K562 (cell line): Measurements from ENCODE around the gene PCDH12. TPM values are rescaled to one million over a fixed set of nuclear protein-coding genes. Genes with fewer than 3 reads are reported as not detected.

Source experiments
- ATAC-seq: fragments of 200-7000 bp; cut with Tn5 transposase; 3 replicates; pipeline ENCODE4 v1.9.1; 2020; ENCODE audit warnings: moderate library complexity
- BruUV-seq: library from RNA; stranded (reverse); fragments of 400-500 nt; replicated peaks from 2 replicates; lab custom pipeline; 2021; lab: Mats Ljungman, UMichigan
- CTCF ChIA-PET: fragments of 300-600 bp; formaldehyde crosslinking; extraction: SDS; loops from one replicate; lab custom pipeline; 2021; ENCODE audit warnings: low intra/inter-chr PET ratio; lab: Yijun Ruan, JAX
- POLR2A ChIA-PET: fragments of 300-600, 350-650 bp; sonication (Branson Sonifier 250); formaldehyde crosslinking; extraction: SDS; loops from one replicate; lab custom pipeline; 2021; ENCODE audit warnings: antibody characterized with exemption, inconsistent platforms; lab: Yijun Ruan, JAX
- DNase-seq, 4 experiments: peaks; one replicate each; pipeline versions ENCODE4 v3.0.0 to v3.0.0-alpha.2; 2011 to 2018; ENCODE audit warnings: low spot score in 3 of 4, mixed read lengths in 3 of 4; ENCODE audit errors: extremely low read depth in 1 of 4
- FAIRE-seq: peaks from 2 replicates; lab custom pipeline; 2011; peaks lifted over from hg19 to GRCh38; lab: Jason Lieb, UNC
- H2AFZ ChIP-seq: 2 replicates; pipeline ENCODE4 v1.6.0; 2011; ENCODE audit warnings: low read depth, low read length, control low read depth, inconsistent platforms
- H3K27ac ChIP-seq: fragments of 200-600 bp; 3 replicates; pipeline ENCODE4 v1.8.0; 2011; ENCODE audit warnings: low read depth, mild to moderate bottlenecking, control low read depth, inconsistent platforms, low read length, moderate library complexity, mixed read lengths; ENCODE audit errors: extremely low read depth
- H3K27me3 ChIP-seq, 2 experiments: fragments of 300-600 bp in 1 of 2; 2 replicates in 1 of 2; 3 replicates in 1 of 2; pipeline versions ENCODE4 v1.6.0 to v1.8.0; 2011; ENCODE audit warnings: inconsistent platforms in 2 of 2, low read length in 2 of 2, mild to moderate bottlenecking in 1 of 2, mixed read lengths in 1 of 2, moderate library complexity in 1 of 2; ENCODE audit not compliant: control insufficient read depth in 2 of 2, insufficient read depth in 2 of 2
- H3K36me3 ChIP-seq: fragments of 300-600 bp; 3 replicates; pipeline ENCODE4 v1.8.0; 2011; ENCODE audit warnings: mild to moderate bottlenecking, low read length, inconsistent platforms; ENCODE audit not compliant: control insufficient read depth, insufficient read depth
- H3K4me1 ChIP-seq, 2 experiments: fragments of 200-600 bp in 1 of 2; replicated peaks in 1 of 2; 2 replicates in 1 of 2; 3 replicates in 1 of 2; pipeline versions ENCODE4 v1.5.1 to v1.8.0; 2011; ENCODE audit warnings: inconsistent platforms in 2 of 2, low read length in 2 of 2, mild to moderate bottlenecking in 1 of 2, mixed read lengths in 1 of 2, moderate library complexity in 1 of 2; ENCODE audit not compliant: control insufficient read depth in 2 of 2, insufficient read depth in 2 of 2
- H3K4me2 ChIP-seq: 2 replicates; pipeline ENCODE4 v1.6.1; 2011; ENCODE audit warnings: low read length, control low read depth, inconsistent platforms, mixed read lengths; ENCODE audit not compliant: insufficient read depth
- H3K4me3 ChIP-seq: fragments of 200-600 bp; sonication (generic), shearing (Covaris generic); 2 replicates; pipeline ENCODE4 v1.5.1; 2016; ENCODE audit warnings: control low read depth, inconsistent platforms
- H3K79me2 ChIP-seq: fragments of 200-600 bp; 3 replicates; pipeline ENCODE4 v1.8.0; 2011; ENCODE audit warnings: low read length, inconsistent platforms; ENCODE audit not compliant: control insufficient read depth, insufficient read depth
- H3K9ac ChIP-seq, 2 experiments: 2 replicates each; pipeline versions ENCODE4 v1.6.0 to v1.6.1; 2011; ENCODE audit warnings: low read depth in 2 of 2, low read length in 2 of 2, control low read depth in 1 of 2, inconsistent platforms in 1 of 2, mild to moderate bottlenecking in 1 of 2, mixed read lengths in 1 of 2; ENCODE audit not compliant: insufficient read depth in 1 of 2
- H3K9me1 ChIP-seq: one replicate; pipeline ENCODE4 v1.6.0; 2011; ENCODE audit warnings: inconsistent platforms, mild to moderate bottlenecking, low read length, moderate library complexity; ENCODE audit not compliant: control insufficient read depth, insufficient read depth
- H3K9me3 ChIP-seq: replicated peaks from 2 replicates; pipeline ENCODE4 v1.5.1; 2011; ENCODE audit warnings: low read depth, low read length, inconsistent platforms; ENCODE audit not compliant: control insufficient read depth, insufficient read depth
- H4K20me1 ChIP-seq: replicated peaks from 2 replicates; pipeline ENCODE4 v1.6.1; 2011; ENCODE audit warnings: low read length, inconsistent platforms, mixed read lengths; ENCODE audit not compliant: control insufficient read depth, insufficient read depth
- ELF4 ChIP-seq: fragments of 450-650 bp; formaldehyde crosslinking; IDR thresholded peaks from 2 replicates; pipeline ENCODE4 v1.4.0; 2022; ENCODE audit warnings: missing genetic modification characterization
- GMEB1 ChIP-seq: fragments of 250-450 bp; sonication (Bioruptor Pico); IDR thresholded peaks from 2 replicates; pipeline ENCODE4 v1.4.0; 2020; ENCODE audit warnings: mild to moderate bottlenecking
- JUNB ChIP-seq: fragments of 450-650 bp; formaldehyde crosslinking; conservative IDR thresholded peaks from 2 replicates; pipeline ENCODE4 v1.4.0; 2020; ENCODE audit warnings: mild to moderate bottlenecking
- POLR2H ChIP-seq: IDR thresholded peaks from 2 replicates; pipeline ENCODE4 v1.6.1; 2016; ENCODE audit warnings: missing genetic modification characterization, low read depth, mild to moderate bottlenecking, control low read depth, missing compliant biosample characterization, moderate library complexity
- RAD51 ChIP-seq: fragments of 450-650 bp; IDR thresholded peaks from 2 replicates; pipeline ENCODE4 v1.7.1; 2016; ENCODE audit warnings: low read depth, mild to moderate bottlenecking, borderline replicate concordance
- RBM25 ChIP-seq: fragments of 200-400 bp; formaldehyde crosslinking; IDR thresholded peaks from 2 replicates; pipeline ENCODE4 v1.6.1; 2018; ENCODE audit warnings: low read length, low read depth, moderate library complexity; ENCODE audit not compliant: severe bottlenecking
- SIN3B ChIP-seq: fragments of 450-650 bp; IDR thresholded peaks from 2 replicates; pipeline ENCODE4 v1.6.1; 2017; ENCODE audit warnings: low read depth, mild to moderate bottlenecking, moderate library complexity
- SMARCB1 ChIP-seq: IDR thresholded peaks from 2 replicates; pipeline ENCODE4 v1.6.1; 2011; ENCODE audit warnings: improper control_type of control experiment, low read depth; ENCODE audit not compliant: insufficient read length
- SNRNP70 ChIP-seq: fragments of 200-400 bp; formaldehyde crosslinking; optimal IDR thresholded peaks from 2 replicates; pipeline ENCODE3; 2017; ENCODE audit warnings: low read depth, low read length
- SRSF3 ChIP-seq: fragments of 200-400 bp; formaldehyde crosslinking; IDR thresholded peaks from 2 replicates; pipeline ENCODE4 v1.6.1; 2016; ENCODE audit warnings: mild to moderate bottlenecking, low read length, moderate library complexity; ENCODE audit not compliant: insufficient read depth
- ZNF174 ChIP-seq: fragments of 250-450 bp; sonication (Bioruptor Pico); IDR thresholded peaks from 2 replicates; pipeline ENCODE4 v1.4.0; 2020; ENCODE audit warnings: mild to moderate bottlenecking
- in situ Hi-C: fragments of 300-500 bp; cut with MboI; formaldehyde crosslinking; loops from 4 replicates; pipeline ENCODE4 v1.15.0; 2018; ENCODE audit warnings: inconsistent platforms, mixed read lengths
- intact Hi-C: fragments of 100-400 bp; cut with micrococcal nuclease; formaldehyde crosslinking; loops from 2 replicates; pipeline ENCODE4 v1.14.2; 2022
- polyA plus RNA-seq, 8 experiments: library from polyadenylated mRNA; depleted of rRNA in 4 of 8; stranded (reverse) in 5 of 8; unstranded in 3 of 8; fragments of >200 nt; fragmentation: Nextera tagmentation in 2 of 8; fragmentation: Illumina TruSeq in 1 of 8; extraction: Ambion mirVana in 2 of 8; extraction: Trizol in 1 of 8; gene quantifications; 2 replicates each; pipeline versions ENCODE4 v1.2.1 to v1.2.3, GENCODE V29; 2011 to 2014; ENCODE audit warnings: inconsistent platforms in 1 of 8, missing spikeins in 1 of 8
- total RNA-seq, 7 experiments: library from RNA; depleted of rRNA in 6 of 7; stranded (reverse); fragments of >200 nt in 6 of 7; fragmentation: Illumina TruSeq in 2 of 7; extraction: Trizol in 2 of 7; gene quantifications; 2 replicates each; pipeline versions ENCODE4 v1.2.1 to v1.2.3, GENCODE V29; 2011 to 2021; ENCODE audit warnings: low replicate concordance in 1 of 7

PCDH12 gene
- total and polyA plus RNA-seq, 9 of the 15 experiments (the other 6 are each of a cell fraction or from before 2014, with no cell fraction given), result 0.01 to 0.04 (median 0.01) TPM; not detected in 4

GRCh38 chr5:141986072-141986471 is 28.1 kb upstream of the PCDH12 start:
- Histone ChIP-seq H3K9me3 (no peaks in the 10 kb centered on the region), H4K20me1 (no peaks in the 10 kb centered on the region), H3K36me3 (peaks cover 79% of the 10 kb centered on the region), H2AFZ (no peak overlapping the region), H3K4me2 (no peak overlapping the region), H3K27ac (no peak overlapping the region), H3K9ac (no peak overlapping the region), H3K79me2 (no peaks in the 10 kb centered on the region), H3K9me1 (no peaks in the 10 kb centered on the region), H3K4me3 (no peak overlapping the region), H3K27me3 (no peaks in the 10 kb centered on the region), H3K4me1 (no peaks in the 10 kb centered on the region)
- BruUV-seq, result no TSS peak
- DNase-seq, result no peak
- peak; percentile 51 for FAIRE-seq
- ChIA-PET POLR2A (interaction anchor here (0.6 to 2.9 kb wide), 6 partner anchors 9 to 349 kb away, joined by 3 to 15 read pairs (median 3); partner anchors contain the start of genes RNF14 and SPRY4), CTCF (no interaction called here)
- in situ Hi-C loops (no loop called here), intact Hi-C loops (no loop called here)
- ATAC-seq, result no peak
- TF ChIP-seq SRSF3, result no peak
- TF ChIP-seq GMEB1 (CRISPR knock-in tag), result no peak
- TF ChIP-seq SMARCB1, result no peak
- no peak for TF ChIP-seq RAD51
- TF ChIP-seq ELF4 (CRISPR knock-in tag), result no peak
- no peak for TF ChIP-seq JUNB (CRISPR knock-in tag)
- no peak for TF ChIP-seq RBM25
- TF ChIP-seq SNRNP70, result no peak
- TF ChIP-seq ZNF174 (CRISPR knock-in tag), result no peak
- no peak for TF ChIP-seq SIN3B
- TF ChIP-seq POLR2H, result no peak
